GM19099 (cell line): ENCODE measurements around the gene LRRC25.

Experiments
- POLR2A ChIP-seq: IDR thresholded peaks from 3 replicates; pipeline ENCODE4 v1.6.1; 2011; ENCODE audit warnings: low read depth; ENCODE audit not compliant: insufficient read length; ENCODE audit errors: extremely low read depth

LRRC25 gene

DNA sequence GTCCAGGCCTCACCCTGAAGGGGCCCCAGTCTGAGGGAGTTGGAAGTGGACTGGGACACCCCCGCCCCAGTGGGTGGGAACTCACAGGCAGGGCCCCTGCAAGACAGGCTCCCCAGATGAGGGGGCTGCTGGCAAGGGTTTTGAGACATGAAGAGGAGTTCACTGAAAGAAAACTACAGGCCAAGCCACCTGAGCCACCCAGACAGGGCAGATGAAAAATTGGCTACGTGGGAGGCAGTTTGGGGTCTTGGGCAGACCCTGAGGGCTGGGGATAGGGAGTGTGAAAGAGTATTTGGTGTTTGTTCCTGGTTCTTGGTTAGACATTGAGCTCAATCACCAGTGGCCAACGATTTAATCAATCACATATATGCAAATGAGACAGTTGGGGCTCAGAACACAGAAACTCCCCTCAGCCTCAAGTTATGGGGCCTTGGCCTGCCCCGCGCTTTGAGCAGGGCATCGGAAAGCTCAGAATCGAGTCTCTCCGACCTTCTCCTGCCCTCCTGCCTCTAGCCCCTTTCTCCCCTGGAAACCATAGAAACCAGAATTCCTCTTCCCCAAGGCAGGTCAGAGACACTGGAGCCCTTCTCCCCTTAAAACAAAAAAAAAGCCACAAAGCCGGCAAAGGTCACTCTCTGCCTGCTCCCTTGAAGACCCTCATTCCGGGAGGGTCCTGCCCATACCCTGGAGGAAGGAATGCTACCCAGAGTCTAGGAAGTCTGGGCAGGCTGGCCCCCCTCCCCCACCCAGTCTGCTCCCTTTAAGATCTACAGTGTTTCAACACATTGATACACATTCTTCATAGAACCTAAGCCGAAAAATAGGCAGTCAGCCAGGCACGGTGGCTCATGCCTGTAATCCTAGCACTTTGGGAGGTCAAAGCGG lies 41.8 kb upstream of the LRRC25 start:
- no peak for TF ChIP-seq POLR2A

- no peak for TF ChIP-seq POLR2A
Observed at GRCh38 chr19:18438331-18439024, 41.1 kb upstream of the LRRC25 start.

GRCh38 chr19:18437491-18438330 lies 40.3 kb upstream of the LRRC25 start, which contains the start of gene ISYNA1:
Gene ISYNA1 (minus strand): TSS chr19:18438133. CDS start chr19:18437979, 154 bp downstream.
- TF ChIP-seq POLR2A = no peak

DNA sequence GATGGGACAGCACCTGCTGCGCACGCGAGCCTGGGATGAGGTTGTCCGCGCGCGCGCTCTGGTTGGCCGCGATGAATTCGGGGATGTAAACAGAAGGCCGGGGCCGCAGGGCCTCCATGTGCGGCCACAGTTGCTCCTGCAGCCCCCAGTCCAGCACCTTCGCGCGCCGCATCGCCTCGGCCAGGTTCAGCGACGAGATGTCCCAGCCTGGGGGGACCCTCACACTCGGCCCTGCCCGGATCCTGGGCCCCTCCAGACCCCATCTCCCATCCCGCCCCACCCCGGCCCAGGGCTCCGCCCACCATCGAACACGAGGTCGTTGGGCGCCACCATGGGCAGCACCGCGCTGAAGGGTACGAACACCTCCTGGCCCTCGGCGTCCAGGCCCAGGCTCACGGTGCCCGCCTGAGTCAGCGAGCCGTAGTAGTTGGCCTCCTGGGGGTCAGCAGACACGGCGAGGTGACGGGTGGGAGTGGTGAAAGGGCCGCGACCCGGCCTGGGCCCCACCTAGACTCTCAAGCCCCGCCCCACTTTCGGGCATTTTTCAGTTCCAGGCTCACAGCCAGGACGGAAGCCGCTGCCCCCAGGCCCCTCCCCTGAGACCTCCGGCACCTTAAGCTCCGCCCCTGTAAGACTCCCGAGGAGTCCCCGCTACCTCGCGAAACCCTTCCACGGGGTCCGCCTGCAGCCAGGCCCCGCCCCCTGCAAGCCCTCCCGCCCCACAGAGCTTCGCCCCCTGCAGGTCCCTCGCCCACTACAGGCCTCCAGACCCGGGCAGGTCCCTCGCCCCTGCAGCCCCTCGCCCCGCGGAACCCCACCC lies 39.5 kb upstream of the LRRC25 start:
- no peak for TF ChIP-seq POLR2A

- TF ChIP-seq POLR2A = no peak
Observed at GRCh38 chr19:18435842-18436670, 38.6 kb upstream of the LRRC25 start.

DNA sequence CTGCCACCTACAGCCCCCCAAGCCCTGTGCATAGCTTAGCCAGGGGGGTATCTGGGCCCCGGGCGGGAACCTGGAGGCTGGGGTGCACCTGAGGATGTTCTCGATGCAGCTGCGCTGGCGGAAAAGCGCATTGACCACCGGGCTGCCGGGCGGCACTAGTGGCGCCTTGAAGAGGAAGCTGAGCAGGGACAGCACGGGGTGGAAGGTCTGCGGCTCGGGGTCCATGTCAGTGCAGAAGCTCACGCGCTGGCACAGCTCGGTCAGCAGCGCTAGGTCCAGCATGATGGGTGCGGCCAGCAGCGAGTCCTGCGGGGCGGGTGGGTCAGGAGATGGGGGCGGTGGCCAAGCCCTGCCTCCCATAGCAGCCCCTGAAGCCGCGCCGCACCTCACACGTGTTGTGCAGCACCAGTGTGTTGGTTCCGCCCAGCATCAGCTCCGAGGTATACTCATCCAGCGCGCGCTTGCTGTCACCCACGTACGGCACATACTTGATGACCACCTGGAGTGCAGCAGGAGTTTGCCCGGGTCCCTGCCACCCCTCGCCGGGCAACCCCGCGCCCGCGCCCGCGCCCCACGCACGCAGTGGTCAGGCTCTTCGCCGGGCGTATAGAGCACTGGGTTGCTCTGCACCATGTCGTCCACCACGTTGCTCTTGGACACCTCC lies 37.9 kb upstream of the LRRC25 start:
- TF ChIP-seq POLR2A = no peak

DNA sequence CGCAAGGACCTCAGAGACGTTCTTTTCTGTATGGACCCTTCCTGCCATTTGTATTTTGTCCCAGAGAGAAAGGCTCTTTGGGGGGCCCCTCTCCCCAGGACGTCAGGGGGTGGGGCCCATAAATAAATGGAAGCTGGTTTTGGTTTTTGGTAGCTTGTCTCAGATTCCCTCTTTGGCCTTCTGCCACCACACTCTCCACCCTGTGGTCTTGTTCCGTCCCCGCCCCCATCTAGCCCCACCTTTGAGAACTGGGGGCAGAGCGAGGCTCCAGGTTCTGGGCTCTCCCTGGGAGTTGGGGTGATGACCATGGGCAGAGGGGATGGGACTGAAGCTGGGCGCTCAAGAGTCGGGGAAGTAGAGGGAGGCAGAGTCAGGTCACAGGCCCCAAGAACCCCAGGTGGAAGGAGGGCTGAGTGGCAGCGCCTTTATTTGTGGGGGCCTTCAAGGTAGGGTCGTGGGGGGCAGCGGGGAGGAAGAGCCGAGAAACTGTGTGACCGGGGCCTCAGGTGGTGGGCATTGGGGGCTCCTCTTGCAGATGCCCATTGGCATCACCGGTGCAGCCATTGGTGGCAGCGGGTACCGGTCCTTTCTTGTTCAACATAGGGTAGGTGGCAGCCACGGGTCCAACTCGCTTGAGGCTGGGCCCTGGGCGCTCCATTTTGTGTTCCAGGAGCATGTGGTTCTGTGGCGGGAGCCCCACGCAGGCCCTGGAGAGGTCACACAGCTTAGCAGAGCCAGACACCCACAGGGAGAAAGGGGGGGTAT lies 37.2 kb upstream of the LRRC25 start:
- no peak for TF ChIP-seq POLR2A

- no peak for TF ChIP-seq POLR2A
Observed at GRCh38 chr19:18433735-18434398, 36.4 kb upstream of the LRRC25 start.

DNA sequence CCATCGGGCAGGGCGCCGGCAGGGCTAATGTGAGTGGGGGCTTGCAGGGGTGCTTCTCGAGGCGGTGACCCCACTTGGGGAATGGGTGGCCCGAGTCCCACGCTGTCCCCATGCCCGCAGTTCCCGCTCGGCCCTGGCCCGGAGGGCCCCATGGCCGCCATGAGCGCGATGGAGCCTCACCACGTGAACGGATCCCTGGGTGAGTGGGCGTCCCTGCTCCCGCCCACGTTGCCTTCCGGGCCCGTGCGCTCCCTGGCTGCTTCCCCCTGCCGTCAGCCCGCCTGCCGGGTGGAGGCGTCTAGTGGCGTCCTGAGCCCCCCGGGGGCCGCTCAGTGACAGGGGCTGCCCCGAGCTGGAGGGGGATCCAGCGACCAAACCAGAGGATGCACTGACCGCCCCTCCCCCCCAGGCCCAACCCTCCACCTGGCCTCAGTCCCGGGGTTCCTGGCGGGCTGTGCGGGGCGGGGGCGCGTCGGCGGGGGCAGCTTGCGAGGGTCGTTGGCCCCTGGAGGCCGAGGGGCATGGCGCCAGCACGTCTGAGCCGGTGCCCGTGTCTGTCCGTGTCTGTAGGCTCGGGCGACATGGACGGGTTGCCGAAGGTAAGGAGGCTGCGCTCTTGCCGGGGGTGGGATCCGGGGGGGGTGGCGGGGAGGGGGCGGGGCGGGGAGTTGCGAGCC lies 35.7 kb upstream of the LRRC25 start:
- peak; percentile 70 for TF ChIP-seq POLR2A

DNA sequence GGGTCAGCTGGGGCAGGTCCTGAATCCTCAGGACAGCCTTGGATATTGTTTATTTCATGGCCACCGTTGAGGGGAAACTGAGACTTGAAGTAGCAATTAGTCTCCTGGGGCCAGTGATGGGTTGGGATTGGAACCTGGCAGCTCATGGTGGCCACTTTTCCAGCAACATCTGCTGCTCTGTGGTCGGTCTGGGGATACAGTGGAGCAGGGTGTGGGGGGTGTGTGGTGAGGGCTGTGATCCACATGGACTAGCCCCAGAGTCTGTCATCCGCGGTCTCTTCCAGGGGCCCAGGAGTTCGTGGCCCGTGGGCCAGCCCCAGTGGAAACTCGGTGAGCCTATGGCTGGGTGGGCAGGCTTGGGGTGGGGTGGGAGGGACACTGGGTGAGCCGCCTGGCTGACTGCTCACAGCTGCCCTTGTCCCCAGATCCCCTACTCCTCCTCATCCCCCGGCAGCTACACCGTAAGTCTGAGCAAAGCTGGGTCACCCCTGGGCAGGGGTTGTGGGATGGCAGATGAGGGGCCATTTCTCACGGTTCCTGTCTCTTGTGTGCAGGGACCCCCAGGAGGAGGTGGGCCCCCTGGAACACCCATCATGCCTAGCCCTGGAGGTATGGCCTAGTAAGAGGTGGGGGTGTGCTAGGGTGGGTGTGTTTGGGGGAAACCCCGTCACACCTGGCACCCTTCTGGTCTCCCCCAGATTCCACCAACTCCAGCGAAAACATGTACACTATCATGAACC lies 35.0 kb upstream of the LRRC25 start:
- no peak for TF ChIP-seq POLR2A

DNA sequence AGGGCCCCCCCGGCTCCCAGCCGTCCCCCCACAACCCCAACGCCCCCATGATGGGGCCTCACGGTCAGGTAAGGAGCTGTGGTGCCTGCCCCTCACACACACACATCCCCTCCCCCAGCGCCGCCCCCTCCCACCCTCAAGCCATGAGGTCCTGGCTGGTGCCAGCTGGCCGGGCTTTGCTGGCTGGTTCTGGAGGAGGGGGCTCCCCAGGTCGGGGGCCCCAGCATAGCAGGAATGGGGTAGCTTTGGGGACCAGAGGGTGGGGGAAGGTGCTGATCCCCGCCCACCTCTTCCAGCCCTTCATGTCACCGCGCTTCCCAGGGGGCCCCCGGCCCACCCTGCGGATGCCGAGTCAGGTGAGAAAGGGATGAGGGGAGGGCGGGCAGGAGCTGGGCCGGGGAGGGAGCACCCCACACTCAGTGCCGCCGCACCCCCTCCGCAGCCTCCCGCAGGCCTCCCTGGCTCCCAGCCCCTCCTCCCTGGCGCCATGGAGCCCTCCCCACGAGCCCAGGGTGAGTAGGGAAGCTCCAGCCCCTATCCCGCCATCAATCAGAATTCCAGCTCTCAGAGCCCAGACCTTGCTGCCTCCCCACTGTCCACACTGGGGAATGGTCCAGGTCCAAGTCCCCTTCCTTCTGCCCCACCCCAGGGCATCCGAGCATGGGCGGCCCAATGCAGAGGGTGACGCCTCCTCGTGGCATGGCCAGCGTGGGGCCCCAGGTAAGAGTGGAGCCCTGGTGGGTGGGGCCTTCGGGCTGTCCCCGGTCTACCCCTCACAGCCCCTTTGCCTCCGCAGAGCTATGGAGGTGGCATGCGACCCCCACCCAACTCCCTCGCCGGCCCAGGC lies 34.2 kb upstream of the LRRC25 start:
- TF ChIP-seq POLR2A = no peak
